M059J (cell line): Measurements from ENCODE around the gene SNURF. TPM values are rescaled to one million over a fixed set of nuclear protein-coding genes. Genes with fewer than 3 reads are reported as not detected.
"Not testable (repeated sequence)": the region's sequence is repeated elsewhere in the genome, so short reads cannot be mapped to it uniquely, and the experiment has no call there.

Experiments used
- DNase-seq: peaks from one replicate; pipeline ENCODE4 v3.0.0-alpha.2; 2012; ENCODE audit warnings: low read depth
- total RNA-seq: library from RNA; depleted of rRNA; stranded (reverse); fragments of >200 nt; shearing (Covaris generic); gene quantifications from 2 replicates; pipeline ENCODE4 v1.2.3, GENCODE V29; 2014; rRNA removed

SNURF gene
- total RNA-seq, 1 experiment from 2014 or later = 3.0 TPM

GRCh38 chr15:24971052-24971451, 16.3 kb downstream of the SNURF start:
- DNase-seq = no peak

GRCh38 chr15:24971772-24972171, 17.0 kb downstream of the SNURF start:
- no peak for DNase-seq

GRCh38 chr15:24972707-24973106, 17.9 kb downstream of the SNURF start:
- not testable (repeated sequence) for DNase-seq

- no peak for DNase-seq
These were observed 22.1 kb downstream of the SNURF start for GRCh38 chr15:24976932-24977331.

GRCh38 chr15:24977686-24978085, 22.9 kb downstream of the SNURF start:
- no peak for DNase-seq

GRCh38 chr15:24985224-24985623, 30.4 kb downstream of the SNURF start:
- no peak for DNase-seq

- DNase-seq = no peak
These were observed 31.9 kb downstream of the SNURF start for GRCh38 chr15:24986653-24987052.

Other genes starting within 250 kb of the SNURF start
- gene SNRPN, start within 50 bp of the SNURF start, total RNA-seq = 132 and 161 TPM in 2 replicates